ENCODE data around the gene HLA-DQA1.
A peak's percentile ranks its signal among the peaks of the same experiment; 100 is the strongest.
"Not testable (repeated sequence)": the region's sequence is repeated elsewhere in the genome, so short reads cannot be mapped to it uniquely, and the experiment has no call there.

HLA-DQA1 gene

DNA sequence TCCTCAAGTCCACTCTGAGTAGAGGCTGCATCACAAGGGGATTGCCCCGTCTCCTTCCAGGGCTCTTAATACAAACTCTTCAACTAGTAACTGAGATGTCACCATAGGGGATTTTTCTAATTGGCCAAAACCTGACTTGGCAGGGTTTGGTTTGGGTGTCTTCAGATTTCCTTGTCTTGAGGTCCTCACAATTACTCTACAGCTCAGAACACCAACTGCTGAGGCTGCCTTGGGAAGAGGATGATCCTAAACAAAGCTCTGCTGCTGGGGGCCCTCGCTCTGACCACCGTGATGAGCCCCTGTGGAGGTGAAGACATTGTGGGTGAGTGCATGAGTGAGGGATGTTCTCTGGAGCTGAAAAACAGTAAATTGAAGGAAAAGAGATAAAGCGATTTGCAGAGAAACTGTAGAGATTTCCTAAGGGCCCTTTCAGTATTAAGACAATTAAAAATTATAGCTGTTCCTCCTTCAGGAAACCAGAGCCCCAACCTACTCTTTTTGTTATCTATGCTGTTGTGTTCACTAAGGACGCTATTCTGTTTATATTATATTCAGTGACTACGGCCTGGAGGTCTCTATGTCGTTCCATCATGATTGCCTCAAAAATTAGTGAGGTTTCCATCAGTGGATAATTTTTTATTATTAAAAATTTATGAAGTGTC, at the start of gene HLA-DQA1:
Gene HLA-DQA1, plus strand, starts transcription at position 188 of the 662 bp plus-strand sequence. Its CDS starts 53 bp downstream, at position 241.
- DNase-seq (ENCODE audit: low spot score), result peak; percentile 80

DNA sequence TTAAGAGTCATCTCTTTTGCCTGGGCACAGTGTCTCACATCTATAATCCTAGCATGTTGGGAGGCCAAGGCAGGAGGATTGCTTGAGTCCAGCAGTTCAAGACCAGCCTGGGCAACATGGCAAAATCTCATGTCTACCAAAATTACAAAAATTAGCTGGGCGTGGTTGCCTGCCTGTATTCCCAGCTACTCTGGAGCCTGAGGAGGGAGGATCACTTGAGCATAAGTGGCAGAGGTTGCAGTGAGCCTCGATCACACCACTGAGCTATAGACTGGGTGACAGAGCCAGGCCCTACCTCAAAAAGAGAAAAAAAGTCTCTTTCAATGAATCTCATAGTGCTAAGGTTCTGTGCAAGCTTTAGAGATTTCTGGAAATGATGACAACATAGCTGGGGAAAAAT, 49.0 kb upstream of the HLA-DQA1 start:
- no peak for DNase-seq (ENCODE audit: low spot score)

DNA sequence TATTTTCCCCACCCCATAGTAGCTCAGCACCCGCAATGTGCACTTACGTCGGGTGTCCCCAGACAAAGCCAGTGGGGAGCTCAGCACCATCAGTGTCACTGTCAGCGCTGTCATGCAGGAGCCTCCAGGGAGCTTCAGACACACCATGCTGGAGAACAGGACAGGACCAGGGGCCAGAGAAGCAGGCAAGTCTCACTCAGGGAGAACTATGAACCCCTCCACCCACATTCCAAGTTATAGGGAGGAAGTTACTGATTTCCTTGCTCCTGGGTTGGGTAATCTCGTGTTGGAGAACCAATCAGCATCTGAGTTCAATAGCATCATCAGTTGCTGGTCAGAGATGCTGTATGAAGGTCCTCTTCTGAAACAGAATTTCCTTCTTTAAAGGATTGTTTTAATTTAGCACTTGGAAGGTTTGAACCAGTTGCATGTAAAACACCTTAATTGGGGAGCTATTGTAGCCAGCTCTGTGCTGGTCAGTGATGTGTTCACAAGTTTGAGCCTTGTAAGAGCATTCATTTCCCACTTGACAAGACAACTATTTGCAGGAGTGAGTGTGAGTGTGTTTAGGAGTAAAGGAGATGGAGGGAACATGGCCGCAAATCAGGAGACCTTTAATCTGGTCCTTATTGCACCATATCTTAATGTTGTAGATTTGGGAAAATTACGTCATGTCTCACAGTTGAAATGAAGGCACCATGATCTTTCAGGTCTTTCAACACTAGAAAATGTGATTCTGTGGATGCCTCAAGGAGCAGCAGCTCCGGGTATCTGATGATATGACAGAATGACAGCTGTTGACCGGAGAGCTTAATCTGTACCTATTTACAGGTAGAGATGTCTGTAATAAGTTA, 47.4 kb upstream of the HLA-DQA1 start, which contains the start of gene HLA-DRB1:
Gene HLA-DRB1, minus strand, starts transcription at position 253 of the 854 bp plus-strand sequence. Its CDS starts 106 bp downstream, at position 147.
- DNase-seq (ENCODE audit: low spot score), result peak; percentile 74

DNA sequence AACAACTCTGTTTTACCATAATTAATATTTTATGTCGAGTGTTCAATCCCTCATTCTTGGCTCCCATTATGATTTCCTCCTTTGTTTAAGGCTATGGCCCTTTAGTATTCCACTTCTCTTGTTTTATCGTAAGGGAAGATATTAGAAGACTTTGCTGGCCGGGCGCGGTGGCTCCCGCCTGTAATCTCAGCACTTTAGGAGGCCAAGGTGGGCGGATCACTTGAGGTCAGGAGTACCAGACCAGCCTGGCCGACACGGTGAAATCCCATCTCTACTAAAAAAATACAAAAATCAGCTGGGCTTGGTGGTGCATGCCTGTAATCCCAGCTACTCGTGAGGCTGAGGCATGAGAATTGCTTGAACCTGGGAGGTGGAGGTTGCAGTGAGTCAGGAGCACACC, 46.5 kb upstream of the HLA-DQA1 start:
- DNase-seq (ENCODE audit: low spot score), result not testable (repeated sequence)

DNA sequence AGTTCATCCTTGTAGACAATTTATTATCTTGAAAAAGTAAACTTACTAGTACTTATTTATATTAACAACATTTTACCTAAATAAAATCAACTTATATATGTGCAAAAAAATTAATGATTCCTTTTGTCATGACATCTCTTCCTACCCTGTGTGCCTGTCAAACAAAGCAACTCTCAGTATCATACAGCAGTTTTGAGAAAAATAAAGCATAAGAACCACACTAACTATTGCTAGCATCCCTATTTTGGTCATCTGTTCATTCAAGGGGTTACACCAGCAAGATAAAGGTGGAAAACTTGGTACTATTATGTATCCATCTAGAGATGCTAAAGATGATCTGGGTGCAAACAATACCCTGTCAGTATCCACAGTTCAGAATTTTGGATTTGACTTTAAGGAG, 40.2 kb upstream of the HLA-DQA1 start:
- DNase-seq (ENCODE audit: low spot score), result no peak

DNA sequence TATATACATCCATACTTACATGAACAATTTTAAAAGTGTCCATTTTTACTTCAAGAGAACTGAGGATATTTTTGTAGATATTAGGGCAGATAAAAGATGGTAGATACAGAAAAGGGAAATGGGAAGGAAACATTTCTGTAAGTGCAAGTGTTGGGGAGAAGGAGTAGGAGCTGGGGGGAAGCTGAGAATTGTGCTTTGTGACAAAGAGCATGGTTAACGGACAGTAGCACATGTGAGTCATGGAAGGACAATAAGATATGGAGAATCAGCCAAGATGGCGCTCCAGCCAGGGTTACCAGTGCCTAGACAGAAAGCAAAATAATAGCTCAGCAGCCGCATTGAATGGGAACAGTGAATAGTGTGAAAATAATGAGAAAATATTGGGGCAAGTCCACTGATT, 34.8 kb upstream of the HLA-DQA1 start:
- no peak for DNase-seq (ENCODE audit: low spot score)

DNA sequence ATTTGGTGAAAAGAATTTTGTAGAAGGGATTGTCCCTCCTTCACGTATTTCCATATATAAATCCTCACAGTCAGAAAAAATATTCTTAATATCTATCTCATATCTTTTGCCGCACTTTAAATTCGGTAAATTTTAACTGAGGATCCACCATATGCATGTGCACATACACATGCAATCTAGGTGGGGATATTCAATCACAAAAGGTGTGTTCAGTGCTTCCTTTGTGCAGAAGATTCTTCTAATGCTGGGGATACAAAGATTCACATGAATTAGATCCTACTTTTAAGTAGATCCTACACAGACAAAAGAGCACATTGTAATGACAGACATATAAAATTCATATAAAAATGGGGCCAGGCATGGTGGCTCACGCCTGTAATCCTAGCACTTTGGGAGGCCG, 34.0 kb upstream of the HLA-DQA1 start:
- DNase-seq (ENCODE audit: low spot score), result no peak

DNA sequence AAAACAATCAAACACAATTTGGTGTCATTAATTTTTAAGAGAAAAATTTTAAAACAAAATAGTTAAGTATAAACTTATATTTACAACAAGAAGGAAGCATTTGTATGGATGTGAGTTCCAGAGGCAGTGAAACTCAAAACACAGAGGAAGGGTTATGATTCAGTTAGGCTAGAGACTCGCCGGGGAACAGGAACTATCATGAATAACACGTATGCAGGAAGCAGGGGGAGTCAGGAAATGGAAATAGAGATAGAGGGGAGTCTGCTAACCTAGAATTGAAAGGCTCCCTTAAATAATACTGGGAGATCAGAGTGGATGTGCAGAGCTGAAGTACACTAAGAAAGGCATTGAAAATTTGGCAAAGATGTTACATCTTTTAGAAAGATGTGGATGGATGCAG, 33.3 kb upstream of the HLA-DQA1 start:
- DNase-seq (ENCODE audit: low spot score), result no peak

DNA sequence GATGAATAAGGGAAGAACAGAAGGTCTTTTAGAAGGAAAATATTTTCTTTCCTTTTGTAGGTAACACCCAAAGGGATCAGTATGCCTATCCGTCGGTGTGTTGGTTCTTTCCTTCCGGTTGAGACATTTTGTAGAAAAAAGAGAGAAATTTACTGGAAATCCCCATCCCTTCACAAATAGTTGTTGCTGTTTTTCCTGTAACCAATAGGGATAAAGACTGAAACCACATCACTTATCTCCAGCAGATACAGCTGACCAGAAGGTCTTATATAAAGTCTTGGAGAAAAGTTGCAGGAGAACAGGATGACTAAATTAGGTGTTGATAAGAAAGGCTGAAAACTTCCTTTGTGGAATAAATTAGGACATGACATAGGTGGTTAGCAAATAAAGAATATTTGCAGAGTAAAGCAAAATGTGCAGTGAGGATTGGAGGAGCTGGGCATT, 32.8 kb upstream of the HLA-DQA1 start:
- peak; percentile 64 for DNase-seq (ENCODE audit: low spot score)

DNA sequence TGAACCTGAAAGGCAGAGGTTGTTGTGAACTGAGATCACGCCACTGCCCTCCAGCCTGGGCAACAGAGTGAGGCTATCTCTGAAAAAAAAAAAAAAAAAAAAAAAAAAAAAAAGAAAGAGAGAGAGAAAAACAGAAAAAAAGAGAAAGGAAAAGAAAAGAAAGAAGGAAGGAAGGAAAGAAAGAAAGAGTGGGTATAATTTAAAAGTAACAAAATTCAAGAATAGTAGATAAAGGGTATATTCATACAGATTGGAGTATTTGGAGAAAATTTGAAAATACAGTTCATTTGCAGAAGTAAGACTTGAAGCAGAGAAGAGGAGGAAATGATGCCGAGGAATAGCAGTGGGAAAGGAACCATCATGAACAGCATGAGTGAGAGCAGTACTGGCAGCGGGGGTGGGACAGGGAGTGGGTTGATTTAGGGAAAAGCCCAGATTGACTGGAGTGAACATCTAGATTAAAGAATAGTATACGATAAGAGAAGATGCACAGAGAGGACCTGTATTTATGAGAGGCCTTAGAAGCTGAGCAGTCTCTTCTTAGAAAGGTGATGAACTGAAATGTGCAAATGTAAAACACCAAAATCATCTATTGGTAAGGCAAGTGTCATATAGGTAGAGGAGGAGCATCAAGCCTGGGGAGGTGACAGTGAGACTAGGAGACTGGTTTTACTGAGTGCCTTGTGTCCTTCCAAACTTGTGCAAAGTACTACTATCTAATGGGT, 29.8 kb upstream of the HLA-DQA1 start:
- no peak for DNase-seq (ENCODE audit: low spot score)

DNA sequence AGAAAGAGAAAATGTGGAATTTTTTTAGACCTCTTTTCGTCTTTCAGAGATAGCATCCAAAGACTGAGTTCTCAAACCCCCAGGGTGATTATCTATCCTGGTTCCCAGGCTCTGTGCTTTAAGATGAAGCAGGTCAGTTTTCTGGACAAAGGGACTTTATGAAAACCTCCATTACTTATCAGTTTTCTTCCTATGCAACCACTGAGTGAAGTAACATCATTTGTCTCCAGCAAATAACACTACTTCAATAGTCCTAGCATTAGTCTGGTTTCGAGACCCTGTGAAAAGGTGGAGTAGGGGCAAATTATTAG, 29.3 kb upstream of the HLA-DQA1 start:
- DNase-seq (ENCODE audit: low spot score), result no peak

DNA sequence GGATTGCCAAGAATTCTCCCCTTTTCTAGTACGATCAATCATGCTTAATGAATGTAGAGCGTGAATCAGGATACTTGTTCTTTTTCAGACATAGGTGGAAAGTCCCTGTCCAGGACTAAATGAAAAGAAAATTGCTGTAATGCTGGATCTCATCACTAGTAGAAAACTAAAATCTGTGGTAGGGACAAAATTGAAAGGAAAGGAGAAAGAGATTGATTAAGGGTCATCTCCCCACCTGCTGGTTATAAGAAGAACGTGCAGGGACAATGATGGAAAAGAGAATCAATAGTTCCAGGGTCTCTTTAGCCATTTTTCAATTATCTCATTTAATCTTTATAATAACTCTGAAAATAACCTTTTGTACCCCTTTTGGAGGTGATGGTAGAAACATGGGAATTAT, 28.8 kb upstream of the HLA-DQA1 start:
- DNase-seq (ENCODE audit: low spot score), result no peak

DNA sequence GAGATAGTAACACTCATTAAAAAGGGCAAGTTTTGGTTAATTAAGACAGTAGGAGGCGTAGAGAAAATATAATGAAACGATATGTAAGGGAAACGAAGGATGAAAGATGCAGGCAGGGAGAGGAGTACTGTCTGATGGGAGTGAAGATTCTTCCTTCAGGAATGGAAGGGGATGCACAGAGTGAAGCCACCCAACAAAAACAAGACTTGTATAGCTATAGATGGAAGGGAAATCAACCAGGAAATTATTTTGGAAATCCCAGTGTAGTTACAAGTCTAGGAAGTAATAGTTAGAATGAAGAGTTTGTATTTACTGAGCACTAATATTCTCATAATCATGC, 27.8 kb upstream of the HLA-DQA1 start:
- no peak for DNase-seq (ENCODE audit: low spot score)

DNA sequence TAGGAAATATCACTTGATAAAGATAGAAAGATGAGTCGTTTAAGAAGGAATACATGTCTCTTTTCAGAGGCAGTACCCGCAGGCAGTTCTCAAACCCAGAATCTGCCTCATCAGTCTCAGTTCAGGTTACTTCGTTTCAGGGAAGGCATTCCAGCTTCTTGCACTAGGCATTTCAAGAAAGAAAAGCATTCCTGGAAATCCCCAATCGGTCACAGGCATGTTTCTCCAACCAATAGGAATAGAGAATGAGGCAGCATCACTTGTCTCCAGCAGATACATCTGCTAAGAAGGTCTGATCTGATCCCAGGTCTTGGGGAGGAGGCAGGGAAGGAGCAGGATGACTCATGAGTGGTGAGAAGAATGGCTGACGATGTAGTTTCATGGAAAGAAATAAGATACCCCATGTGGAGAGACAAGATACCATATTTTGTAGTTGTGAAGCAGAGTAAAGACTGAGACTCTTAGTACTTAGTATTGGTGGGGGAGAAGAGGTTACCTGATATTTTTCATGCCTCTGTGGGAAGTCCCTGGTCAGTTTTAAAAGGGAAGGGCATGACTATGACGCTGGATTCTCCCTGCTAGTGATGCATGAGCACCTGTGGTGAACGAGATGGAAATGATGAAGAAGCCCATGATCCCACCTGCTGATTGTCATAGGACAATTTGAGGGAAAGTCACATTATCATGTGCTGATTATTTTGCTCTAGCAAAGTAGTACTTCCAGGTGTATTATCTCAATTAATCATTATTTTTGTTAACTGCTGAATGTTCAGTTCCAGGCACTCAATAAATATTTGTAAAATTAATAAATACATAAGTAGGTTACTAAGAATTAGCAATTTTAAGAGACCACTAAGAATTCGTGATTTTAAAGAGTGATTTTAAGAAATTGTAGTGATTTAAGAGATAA, 27.2 kb upstream of the HLA-DQA1 start:
- peak; percentile 95 for DNase-seq (ENCODE audit: low spot score)

DNA sequence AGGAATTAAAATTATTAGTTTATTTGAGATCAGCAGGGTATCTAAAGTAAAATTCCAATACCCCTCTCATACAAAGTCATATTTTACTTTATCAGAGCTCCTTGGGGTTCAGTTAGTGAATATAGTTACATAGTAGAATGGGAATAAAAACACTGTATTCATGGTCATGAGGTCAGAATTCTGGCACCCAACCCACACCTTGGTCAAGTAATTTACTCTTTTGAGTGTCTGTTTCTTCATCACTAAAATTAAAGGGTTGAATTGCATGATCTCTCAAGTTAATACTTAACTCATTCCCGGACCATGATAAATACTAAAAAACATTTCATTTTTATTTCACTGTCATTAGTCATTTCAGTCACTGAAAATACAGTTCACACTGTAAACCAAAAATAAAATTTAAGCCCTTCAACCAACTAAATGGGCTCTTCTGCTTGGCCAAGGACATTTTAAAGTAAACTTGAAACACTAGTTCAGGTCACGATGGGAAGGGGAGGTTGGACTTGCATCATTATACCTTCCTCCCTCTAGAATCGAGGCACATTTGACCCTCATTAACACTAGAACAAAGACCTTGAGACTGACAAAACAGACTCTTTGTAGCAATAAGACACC, 26.4 kb upstream of the HLA-DQA1 start:
- DNase-seq (ENCODE audit: low spot score), result no peak

DNA sequence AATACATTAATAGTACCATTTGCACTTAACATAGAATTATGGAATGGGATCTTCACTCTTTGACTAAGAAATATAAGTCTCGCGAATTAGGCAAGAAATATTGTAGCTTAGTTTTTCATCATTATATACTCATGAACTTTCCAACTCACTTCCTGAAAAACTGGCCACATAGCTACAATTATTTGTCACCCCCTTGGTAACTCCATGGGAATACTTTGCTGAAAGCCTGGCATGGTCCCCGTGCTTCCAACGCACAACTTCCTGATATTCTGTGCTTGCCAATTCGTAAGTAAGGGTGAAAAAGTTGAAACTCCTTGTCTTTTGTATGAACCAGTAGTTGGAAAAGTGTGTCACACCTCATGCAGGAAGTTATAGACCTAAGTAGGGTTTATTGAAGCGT, 23.7 kb upstream of the HLA-DQA1 start:
- DNase-seq (ENCODE audit: low spot score), result no peak

DNA sequence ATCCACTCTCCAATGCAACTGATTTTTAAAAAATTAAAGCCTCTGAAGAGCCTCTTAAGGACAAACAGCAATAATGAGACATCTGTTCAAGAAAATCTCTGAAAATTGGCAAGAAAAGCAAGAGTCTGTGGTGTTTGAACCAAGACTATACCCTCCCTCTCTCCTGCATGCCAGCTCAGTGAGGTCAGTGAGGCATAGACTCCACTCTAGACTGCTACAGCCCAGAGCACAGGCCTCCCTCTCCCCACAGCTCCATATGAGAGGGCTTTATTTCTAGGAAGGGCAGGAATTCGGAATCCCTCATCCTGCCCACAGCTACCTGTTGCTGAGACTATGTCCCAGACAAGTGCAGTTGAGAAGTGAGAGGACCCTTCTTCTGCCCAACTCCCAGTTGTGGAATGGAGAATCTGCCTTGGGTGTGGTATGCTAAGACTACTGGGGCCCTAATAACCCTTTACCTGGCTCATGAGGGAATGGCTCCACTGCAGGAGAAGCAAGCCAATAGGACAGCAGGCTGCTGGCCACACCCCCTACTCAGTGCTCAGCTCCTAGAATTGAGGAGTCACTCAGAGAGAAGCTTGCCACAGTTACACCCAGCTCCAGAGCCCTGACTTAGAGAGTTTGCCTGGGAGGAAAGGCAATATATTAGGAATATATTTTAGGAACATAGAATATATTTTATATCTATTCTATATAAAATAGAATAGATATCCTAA, 22.7 kb upstream of the HLA-DQA1 start:
- DNase-seq (ENCODE audit: low spot score), result no peak

DNA sequence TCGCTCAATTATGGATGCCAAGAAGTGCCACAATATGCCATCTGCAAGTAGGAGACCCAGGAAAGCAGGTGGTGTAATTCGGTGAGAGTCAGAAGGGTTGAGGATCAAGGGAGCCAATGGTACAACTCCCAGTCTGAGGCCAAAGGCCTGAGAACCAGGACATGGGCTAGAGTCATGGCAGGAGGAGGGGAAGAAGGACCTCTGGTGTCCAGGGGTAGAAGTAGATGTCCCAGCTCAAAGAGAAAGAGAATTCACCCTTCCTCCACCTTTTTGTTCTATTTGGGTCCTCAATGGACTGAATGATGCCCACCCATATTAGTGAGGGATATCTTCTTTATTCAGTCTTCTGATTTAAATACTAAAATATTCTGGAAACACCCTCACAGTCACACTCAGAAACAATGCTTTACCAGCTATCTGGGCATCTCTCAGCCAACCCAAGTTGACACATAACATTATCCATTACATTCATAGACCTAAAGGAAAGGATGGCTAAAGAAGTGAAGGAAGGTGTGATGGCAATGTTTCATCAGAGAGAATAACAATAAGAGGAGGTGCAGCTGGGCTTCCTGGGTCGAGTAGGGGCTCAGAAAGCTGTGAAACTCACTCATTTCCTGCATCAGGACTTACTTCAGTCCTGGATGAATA, 21.2 kb upstream of the HLA-DQA1 start:
- no peak for DNase-seq (ENCODE audit: low spot score)

DNA sequence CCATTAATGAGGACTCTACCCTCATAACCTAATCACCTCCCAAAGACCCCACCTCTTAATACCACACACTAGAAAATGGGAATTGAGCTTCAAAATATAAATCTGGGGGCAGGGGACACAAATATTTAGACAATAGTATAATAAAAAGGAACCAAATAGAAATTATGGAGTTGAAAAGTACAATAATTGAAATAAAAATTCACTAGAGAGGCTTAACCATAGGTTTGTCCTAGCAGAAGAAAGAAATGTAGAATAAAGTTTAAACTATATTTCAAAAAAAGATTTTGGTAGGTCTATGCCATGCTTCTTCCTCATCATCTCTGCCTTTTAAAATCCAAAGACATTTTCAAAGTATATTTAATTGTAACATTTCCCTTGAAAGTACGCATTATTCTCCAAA, 19.5 kb upstream of the HLA-DQA1 start:
- no peak for DNase-seq (ENCODE audit: low spot score)

DNA sequence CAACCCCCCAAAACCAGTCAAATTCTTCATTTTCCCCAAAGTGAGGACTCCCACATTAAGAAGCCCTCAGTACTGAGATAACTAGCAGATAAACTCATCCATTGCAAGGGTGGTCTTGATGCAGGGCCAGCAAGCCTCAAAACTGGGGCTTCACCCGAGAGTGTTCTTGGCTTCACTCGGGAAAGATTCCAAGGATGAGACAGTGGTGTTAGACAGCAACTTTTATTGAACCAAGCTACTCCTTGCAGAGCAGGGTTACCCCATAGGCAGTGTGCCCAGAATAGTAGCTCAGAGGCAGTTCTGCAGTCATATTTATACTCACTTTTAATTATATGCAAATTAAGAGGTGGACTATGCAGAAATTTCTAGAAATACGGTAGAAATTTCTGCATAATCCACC, 15.8 kb upstream of the HLA-DQA1 start:
- DNase-seq (ENCODE audit: low spot score), result no peak
